ENCODE data around the gene FGF14.

GRCh38 chr13:102273111-102273510 lies 128.7 kb downstream of the FGF14 start:
- TF ChIP-seq CTCF (IDR thresholded peaks at IDR 0.05) (no peak), POLR2A (IDR thresholded peaks at IDR 0.05) (no peak)

All from Peyer's patch (tissue), 4 donors.